Ramos (cell line): ENCODE measurements around the gene C10orf71.

ENCODE experiments used
- in situ Hi-C: fragments of 300-500 bp; cut with MboI; formaldehyde crosslinking; loops from one replicate; pipeline ENCODE4 v1.14.3; 2022; ENCODE audit warnings: low sequenced_read_pairs; ENCODE audit not compliant: unreplicated experiment

Gene C10orf71

DNA sequence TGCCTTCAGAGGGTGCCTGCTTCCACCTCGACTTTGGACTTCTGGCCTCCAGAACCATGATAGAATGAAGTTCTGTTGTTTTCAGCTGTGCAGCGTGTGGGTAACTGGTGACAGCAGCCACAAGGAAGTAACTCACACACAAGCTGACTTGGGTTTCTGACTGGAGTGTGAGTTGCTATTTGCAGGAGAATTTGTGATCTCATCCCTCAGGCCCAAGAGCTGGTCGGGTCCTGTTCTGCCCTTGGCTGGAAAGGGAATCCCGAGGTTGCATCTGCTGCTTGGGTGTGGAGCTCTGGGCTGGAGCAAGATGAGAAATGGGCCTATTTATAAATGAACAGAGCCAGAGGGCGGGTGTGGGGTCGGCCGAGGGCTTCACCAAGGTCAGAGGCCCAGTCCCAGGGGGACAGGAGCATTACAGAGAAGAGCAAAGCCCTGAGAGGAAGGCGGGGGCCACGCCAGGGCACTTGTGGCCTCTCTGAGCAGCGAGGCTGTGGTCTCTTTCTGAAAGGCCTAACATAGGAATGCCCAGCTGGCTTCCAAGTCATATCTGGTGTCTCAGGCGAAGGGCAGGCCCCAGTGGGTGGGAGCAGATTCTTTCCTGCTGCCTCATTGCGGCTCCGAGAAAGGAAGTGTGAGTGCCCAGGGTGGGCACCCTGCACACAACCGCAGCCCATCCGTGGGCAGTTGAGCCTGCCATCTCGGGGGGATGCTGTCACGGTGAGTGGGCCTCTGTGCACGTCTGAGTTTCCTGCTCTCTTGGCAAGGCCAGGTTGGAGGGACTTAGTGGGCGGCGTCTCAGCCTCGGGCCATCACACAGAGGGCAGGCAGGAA lies 26.5 kb upstream of the C10orf71 start:
- in situ Hi-C loops = no loop called here

DNA sequence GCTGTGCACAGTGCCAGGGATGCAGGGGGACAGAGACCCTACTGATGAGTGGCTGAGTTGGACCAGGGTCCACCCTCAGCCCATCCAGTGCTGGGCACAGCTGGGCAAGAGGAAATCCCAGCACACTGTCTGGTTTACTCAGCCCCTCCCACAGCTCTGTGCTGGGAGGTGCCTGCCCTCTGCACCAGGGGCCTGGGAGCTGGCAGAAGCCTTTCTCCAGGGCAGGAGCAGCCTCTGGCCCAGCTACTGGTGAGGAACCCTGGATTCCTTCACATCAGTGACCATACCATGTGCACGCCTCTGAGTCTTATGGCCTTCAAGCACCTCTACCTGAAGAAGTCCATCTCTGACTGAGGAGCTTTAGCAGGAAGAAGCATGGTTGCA lies 25.9 kb upstream of the C10orf71 start:
- in situ Hi-C loops = no loop called here

DNA sequence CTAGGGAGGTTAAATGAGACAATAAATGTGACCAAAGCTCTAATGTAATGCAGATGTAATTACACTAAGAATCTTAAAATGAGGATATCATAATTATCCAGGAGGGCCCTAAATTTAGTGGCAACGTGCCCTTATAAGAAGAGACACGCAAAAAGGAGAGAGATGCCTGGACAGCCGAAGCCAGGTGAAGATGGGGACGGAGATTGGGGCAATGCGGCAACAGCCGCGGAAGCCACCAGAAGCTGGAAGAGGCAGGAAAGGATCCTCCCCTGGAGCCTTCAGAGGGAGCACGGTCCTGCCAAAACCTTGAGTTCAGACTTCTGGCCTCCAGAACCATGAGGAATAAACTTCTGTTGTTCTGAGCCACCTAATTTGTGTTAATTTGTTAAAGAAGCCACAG lies 25.3 kb upstream of the C10orf71 start:
- in situ Hi-C loops = no loop called here

DNA sequence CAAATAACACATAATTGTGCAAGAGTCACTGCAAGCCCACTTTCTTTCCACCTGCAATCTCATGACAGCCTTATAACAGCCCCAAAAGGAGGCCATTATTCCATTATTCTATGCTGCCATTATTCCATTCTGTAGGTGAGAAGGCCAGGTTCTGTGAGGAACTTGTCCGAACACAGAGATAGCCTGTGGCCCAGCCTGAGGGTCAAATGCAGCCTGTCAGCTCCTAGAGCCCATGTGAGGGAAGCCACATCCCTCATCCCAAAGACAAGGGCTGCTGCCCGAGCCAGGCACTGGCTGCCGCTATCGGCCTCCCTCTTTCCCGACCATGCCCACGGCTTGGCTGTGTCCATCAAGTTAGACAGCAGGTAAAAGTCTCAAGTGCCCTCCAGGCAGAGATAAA lies 24.1 kb upstream of the C10orf71 start:
- in situ Hi-C loops = no loop called here

DNA sequence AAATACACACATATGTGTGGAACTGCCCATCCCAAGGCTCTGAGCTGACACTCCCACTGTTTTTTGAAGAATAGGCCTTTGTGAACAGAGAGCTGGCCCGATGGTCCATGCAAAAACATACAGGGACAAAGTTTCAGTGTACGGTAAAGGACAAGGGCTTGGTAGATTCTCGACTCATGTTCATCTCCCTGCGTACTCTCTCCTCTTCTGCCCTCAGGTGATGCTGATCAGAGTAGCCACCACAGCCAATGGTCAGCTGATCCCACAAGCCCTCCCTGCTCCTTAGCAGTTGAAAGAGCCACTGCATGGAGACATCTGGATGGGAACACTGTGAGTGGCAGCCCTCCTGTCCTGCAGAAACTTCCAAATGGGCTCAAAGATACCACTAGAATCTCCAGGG lies 23.1 kb upstream of the C10orf71 start:
- in situ Hi-C loops = no loop called here

DNA sequence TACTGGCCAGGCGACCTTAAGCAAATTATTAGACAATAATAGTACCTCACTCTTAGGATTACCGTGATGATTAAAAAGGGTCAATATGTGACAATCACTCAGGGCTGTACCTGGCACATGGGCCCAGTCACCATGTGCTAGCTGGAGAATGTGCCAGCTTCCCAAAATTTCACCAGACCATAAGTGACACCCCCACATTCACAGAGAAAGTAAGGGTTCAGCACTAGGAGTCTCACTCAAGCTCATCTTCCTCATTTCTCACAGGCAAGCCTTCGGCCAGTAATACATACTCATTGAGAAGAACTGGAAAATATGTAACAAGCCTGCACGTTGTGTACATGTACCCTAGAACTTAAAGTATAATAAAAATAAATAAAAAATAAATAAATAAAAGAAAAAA lies 22.4 kb upstream of the C10orf71 start:
- in situ Hi-C loops = no loop called here

DNA sequence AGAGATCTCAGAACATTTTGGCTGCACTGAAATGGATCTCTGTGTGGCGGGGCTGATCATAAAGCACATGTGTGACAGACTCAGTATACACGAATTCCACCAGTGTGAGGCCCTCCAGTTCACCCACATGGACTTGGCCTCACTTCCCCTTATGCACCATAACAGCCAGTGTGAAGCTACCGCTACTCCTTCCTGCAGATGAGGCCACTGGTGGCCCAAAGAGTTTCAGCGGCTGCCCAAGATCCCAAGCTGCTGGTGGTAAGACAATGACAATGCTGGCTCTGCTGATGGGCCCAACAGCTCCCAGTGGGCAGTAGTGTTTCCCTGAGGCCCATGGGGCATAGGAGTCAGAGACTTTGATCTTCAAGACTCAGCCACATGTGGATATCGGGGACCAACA lies 21.0 kb upstream of the C10orf71 start:
- in situ Hi-C loops = no loop called here

DNA sequence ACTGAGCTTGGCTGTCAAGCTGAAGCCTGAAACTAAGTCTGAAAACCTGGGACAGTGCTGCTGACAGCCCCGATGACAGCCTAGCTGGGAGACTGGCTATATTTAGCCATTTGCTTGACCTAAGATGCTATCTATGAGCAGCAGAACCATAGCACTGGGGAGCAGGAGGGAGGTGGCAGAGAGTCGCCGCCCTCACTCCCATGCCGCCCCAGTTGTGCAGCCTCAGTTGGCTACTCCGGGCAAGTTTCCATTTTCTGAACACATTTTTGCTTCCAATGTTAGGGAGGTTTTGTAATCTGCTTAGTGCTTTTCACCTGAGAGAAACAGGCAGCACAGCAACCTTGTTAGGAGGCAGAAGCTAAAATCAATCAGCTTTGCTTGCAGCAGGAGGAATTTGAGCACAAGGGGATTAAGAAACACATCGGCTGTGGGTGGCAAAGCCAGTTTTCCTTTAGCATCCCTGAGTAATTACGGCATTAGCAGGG lies 20.4 kb upstream of the C10orf71 start:
- in situ Hi-C loops = no loop called here

DNA sequence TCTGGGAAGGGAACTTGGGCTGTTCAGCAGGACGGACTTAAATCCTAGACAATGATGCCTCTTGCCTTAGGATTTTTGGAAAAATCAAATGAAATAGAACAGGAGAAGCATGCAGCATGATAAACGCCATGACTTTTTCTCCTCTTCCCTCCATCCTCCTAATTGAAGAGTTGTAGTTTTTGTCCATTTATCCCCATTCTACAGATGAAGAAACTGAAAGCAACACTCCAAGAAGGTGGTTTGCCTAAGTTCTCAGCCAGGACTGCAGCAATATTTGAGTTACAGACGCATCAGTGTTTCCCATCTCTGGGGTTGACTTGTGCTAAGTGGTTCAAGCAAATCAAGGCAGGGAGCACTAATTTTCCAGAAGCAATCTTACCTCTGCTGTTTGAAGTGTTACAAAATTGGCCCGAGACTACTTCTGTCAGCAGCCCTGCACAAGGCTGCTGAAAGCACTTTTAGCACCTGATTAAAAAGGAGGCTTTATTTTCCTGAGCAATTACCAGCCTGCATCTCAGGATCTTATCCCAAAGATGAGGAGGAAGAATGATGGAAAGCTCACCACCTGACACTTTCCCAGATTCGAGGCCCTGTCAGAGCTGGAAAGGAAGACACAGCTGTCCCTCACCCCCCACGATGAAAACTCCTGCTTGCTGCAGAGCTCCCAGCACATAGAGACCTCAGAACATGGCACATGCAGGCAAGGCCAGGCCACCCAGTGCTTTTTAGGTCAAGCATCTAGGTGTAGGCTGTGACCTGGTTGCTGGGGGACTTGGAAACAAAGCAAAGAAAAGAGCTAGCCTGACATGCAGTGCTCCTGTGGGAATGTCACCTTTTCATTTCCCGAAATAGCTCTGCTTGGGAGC lies 19.7 kb upstream of the C10orf71 start:
- in situ Hi-C loops = no loop called here

DNA sequence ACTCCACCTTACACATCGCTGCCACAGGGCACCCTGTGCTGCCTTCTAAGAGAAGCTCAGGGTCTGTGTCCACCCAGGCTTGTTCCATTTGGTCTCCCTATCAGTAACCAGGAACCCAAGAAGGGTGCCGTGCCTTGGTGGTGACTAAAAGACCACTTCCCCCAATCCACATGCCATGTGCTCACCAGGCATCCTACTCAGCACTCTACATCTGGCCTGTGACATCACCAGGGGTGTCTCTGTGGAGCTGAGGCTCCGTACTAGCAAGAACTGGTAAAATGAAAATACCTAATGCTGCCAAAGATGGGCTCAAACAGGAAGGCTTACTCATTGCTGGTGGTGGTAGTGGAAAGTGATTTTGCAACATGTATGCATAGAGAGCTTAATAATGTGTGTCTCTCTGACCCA lies 19.0 kb upstream of the C10orf71 start:
- in situ Hi-C loops = no loop called here

DNA sequence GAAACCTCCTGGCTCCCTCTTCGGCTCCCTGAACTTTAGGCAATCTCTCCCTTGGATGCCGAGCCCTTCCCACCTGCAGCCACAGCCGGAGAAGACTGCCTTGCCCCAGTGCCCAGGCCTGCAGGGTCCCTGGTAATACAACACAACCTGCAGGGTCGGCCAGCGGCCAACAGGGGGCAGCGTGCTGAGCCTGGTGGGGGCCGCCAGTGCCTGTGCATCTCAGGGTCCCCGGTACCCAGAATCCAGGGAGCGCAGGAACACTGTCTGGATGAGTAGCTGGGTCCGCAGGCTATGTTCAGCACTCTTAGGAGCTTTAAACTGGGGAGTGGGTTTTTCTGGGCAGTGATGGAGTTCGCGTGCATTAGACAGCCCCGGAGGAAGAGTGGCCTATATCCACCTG lies 17.5 kb upstream of the C10orf71 start:
- in situ Hi-C loops = no loop called here

DNA sequence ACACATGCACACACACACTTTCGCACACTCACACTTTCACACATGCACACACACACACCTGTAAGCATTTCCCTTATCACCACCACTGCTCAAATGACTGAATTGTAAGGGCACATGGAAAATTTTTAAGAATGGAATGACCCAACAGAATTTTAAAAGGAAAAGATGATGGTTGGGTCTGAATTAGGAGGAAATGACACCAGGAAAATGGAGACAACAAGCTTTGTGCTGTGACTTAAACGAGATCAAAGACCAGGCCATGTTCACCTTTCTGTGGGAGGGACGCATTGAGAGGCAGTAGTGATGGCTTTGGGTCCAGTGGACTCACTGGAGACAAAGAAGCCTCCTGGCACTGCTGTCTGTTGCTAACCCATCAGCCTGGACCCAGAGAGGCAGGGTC lies 16.7 kb upstream of the C10orf71 start:
- in situ Hi-C loops = no loop called here

DNA sequence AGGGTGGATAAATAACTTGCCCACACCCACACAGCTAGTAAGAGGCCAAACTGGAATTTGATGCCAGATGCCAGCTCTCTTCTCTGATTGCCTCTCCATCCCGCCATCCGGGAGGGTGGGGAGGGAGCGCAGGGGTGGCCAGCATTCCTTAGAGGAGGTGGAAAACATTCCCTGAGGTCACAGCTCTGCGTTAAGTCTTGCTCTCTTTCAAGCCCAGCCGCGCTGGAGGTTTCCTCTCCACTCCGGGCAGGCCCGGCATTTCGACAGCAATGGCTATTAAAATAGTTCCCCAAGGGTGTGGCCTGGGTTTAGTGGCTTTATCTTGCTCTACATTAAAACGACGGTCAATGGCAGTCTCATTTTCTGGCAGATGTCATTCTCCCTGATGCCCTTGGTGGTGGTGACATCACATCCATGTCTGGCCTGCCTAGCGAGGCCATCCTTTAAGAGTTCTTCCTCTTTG lies 16.1 kb upstream of the C10orf71 start:
- in situ Hi-C loops = no loop called here

DNA sequence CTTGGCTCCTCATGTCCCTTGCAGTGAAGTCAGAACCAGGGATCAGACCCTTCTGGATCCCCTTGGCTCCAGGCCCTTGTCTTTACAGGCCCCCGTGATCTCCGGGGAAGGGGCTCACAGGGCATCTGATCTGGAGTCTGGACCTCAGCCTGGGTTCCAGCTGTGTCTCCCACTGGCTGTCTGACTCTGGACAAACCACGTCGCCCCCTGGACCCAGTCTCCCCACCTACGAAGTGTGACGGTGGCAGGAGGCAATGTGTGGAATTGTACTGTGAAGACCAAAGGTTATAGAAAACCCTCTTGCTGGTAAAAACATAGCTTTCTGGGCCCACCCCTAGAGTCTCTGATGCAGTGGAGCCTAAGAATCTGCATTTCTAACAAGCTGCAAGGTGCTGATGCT lies 15.5 kb upstream of the C10orf71 start:
- in situ Hi-C loops = no loop called here

DNA sequence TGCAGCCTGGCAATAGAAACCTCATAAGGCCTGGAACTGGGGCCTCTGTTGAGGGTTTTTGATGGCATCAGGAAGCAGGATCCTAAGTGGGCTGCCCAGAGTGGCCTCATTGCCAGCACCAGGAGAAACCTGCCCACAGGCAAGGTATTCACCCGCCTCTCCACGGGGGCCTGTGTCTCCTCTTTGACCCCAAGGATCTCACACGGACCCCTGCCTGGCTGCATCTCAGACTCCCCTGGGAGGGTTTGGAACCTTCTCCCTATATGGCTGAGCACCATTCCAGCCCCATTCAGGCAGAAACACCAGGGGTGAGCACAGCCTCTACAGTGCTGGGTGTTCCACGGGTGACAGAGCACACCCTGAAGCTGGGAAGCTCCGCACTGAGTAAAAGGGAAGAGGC lies 14.6 kb upstream of the C10orf71 start:
- in situ Hi-C loops = no loop called here

DNA sequence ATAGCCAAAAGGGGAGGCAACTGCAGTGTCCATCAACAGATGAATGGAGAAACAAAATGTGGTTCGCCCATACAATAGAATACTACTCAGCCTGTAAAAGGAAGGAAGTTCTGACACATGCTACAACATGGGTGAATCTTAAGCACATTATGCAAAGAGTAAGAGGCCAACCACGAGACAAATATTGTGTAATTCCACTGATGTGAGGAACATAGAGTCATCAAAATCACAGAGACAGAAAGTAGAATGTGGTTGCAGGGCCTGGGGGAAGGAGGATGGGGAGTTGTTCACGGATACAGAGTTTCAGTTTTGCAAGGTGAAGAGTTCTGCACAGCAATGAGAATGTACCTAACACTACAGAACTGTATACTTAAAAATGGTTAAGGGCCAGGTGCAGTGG lies 13.7 kb upstream of the C10orf71 start:
- in situ Hi-C loops = no loop called here

DNA sequence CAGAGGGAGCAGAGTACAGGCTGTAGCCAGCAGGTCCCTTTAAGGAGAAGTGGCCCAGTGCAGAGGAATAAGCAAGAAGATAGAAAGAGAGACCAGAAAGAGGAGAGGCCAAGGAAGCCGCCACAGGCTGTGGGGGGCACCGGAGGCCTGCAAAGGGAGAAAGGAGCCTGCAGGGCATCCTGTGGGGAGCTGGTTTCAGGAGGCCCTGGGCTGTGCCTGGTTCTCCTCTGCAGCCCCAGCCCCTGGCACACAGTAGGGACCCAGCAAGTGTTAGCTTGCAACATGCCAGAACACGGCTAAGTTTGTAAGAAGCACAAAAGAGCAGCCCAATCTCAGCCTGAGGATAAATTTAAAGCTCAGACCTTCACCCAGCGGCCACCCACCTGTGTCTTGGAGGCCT lies 12.3 kb upstream of the C10orf71 start:
- in situ Hi-C loops = no loop called here

DNA sequence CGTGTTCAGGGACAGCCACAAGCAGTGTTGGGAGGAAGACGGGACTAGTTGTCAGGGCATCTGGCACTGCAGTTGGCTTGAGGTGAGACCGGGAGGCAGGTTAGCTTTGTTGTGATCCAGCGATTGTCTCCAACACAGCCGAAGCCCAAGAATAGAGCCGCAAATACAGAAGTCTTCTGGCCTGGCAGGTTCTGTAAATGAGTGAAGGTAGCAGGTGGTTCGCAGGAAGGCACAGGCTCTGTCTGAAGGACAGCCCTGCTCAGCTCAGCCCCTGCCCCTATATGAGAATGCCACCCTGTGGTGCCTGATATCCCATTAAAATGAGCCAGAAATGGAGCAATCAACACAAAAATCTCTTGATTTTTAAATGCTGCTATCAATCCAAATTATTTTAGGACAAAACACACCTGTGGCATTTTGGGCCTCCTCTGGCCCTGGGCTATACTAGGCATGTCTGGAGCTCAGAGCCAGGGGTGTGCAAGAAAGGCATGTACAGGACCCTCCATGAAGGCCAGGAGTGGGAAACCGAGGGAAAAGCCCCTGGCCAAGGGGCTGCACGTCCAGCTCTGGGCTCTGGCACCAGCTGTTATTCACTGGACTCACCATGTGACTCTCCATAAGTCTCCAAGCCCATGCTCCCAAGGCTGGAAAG lies 11.2 kb upstream of the C10orf71 start:
- in situ Hi-C loops = no loop called here

DNA sequence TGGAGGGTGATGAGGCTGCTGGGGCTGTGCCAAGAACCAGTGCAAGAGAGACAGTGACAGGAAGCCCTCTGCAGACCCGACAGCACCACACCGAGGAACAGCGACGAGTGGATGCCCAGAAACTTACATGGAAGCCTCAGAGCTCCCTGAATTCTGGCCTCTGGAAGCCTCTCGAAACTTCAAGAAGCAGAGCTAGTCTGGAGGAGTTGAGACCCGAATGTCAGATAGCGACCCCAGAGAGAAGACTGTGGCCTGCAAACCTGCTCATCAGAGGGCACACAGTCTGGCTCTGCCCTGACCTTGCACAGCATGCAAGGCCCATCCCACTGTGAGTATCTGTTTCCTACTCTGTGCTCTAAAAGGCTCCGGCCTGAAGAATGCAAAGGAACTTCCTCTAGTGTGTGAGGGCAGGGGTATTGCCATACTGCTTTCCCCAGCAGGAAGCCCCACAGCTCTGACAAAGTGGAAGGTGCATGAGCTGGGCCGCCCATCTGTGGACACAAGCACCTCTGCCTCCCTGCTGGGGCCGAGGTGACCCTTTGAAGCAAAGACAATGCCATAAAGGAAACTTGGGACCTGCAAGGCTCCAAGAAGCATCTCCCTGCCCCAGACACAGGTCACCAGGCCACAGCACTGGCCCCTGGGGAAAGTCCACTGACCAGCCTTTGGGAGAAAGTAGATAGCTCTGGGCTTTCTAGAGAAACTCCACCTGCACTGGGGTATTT lies 10.5 kb upstream of the C10orf71 start:
- in situ Hi-C loops = no loop called here

DNA sequence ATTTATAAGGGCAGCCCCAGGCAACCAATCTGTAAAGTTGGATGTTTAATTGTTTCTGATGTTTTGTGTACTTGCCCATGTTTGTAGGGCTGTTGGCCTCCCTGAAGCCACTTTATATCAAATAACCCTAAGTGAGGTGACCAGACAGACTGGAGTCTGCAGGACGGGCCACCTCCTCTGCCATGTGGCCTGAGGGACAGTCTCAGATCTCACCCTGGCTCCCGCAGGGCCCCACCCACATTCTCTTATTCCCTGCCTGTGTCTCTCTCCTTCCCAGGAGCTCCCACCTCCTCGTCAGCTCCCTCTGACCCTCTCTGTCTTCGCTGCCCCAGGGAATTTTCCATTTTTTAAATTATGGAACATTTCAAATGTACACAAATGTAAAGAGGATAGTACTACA lies 9.5 kb upstream of the C10orf71 start:
- in situ Hi-C loops = no loop called here
